SKM-1 treated with dmso at 0.1 percent for 144 hours (cell line): ENCODE measurements around the gene GPR137B.
"Not testable (repeated sequence)": the region's sequence is repeated elsewhere in the genome, so short reads cannot be mapped to it uniquely, and the experiment has no call there.

Experiments
- DNase-seq: peaks from one replicate; lab custom pipeline; 2025; ENCODE audit not compliant: unreplicated experiment; lab: John Stamatoyannopoulos, UW

The GPR137B gene

DNA sequence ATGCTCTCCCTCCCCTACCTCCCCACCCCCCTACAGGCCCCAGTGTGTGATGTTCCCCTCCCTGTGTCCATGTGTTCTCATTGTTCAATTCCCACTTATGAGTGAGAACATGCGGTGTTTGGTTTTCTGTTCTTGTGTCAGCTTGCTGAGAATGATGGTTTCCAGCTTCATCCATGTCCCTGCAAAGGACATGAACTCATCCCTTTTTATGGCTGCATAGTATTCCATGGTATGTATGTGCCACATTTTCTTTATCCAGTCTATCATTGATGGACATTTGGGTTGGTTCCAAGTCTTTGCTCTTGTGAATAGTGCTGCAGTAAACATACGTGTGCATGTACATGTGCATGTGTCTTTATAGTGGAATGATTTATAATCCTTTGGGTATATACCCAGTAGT is 44.1 kb downstream of the GPR137B start:
- DNase-seq: not testable (repeated sequence)

DNA sequence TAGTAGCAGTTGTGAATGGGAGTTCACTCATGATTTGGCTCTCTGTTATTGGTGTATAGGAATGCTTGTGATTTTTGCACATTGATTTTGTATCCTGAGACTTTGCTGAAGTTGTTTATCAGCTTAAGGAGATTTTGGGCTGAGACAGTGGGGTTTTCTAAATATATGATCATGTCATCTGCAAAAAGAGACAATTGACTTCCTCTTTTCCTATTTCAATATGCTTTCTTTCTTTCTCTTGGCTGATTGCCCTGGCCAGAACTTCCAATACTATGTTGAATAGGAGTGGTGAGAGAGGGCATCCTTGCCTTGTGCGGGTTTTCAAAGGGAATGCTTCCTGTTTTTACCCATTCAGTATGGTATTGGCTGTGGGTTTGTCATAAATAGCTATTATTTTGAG is 45.7 kb downstream of the GPR137B start:
- DNase-seq: not testable (repeated sequence)

DNA sequence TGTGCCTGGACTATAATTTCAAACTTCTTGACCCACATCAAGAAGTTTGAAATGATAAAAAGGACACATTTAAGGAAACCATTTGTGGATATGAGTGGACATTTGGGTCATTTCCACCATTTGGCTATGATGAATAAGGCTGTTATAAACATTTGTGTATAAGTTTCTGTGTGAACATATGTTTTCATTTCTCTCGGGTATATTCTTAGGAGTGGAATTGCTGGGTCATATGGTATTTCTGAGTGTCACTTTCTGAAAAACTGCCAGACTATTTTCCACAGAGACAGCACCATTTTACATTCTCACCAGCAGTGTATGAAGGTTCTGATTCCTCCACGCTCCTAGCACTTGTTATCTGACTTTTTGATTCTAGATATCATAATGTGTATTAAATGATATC is 50.8 kb downstream of the GPR137B start:
- DNase-seq: no peak

DNA sequence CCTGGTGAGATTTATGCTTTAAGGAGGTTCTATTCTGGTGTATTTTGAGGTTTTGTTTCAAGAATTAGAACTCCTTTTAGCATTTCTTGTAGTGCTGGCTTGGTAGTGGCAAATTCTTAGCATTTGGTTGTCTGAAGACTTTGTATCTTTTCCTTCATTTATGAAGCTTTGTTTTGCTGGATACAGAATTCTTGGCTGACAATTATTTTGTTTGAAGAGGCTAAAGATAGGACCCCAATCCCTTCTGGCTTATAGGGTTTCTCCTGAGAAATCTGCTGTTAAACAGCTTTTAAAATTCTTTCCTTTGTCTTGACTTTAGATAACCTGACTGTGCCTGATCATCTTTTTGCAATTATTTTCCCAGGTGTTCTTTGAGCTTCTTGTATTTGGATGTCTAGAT is 58.6 kb downstream of the GPR137B start:
- no peak for DNase-seq

DNA sequence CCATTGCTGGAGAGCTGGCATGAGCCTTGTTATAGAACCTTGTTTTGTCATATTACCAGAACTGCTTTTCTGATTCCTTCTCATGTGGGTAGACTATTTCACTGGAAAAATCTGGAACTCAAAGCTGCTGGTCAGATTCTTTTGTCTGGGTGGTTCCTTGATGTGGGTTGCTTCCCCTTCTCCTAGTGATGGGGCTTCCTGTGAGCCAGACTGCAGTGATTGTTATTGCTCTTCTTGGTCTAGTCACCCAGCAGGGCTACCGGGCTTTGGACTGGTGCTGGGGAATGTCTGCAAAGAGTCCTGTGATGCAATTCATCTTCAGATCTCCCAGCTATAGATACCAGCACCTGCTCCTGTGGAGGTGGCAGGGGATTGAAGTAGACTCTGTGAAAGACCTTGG is 59.4 kb downstream of the GPR137B start:
- no peak for DNase-seq

DNA sequence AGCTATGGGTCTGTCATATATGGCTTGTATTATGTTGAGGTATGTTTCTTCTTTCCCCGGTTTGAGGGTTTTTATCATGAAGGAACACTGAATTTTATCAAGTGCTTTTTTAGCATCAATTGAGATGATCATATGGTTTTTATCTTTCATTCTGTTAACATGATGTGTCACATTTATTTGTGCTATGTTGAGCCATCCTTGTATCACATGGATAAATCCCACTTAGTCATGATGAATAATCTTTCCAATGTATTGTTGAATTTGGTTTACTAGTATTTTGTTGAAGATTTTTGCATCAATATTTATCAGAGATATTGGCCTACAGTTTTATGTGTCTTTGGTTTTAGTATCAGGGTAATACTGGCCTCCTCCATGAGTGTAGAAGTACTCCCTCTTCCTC is 61.7 kb downstream of the GPR137B start:
- DNase-seq: no peak

DNA sequence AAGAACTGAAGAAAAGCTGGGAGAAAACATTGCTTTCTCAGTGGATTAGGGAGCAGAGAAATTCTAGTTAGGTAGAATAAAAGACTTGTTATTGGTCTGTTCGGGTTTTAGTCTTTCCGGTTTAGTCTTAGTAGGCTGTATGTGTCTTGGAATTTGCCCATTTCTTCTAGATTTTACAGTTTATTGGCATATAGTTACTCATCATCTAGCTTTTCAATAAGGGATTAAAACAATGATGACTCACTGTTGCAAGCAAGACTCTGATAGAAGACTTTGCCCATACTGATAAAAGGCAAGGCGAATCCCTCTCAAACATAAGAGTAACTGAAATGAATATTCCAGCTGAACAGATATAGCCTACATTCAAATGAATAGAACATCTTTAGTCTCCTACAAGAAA is 62.3 kb downstream of the GPR137B start:
- DNase-seq: no peak

DNA sequence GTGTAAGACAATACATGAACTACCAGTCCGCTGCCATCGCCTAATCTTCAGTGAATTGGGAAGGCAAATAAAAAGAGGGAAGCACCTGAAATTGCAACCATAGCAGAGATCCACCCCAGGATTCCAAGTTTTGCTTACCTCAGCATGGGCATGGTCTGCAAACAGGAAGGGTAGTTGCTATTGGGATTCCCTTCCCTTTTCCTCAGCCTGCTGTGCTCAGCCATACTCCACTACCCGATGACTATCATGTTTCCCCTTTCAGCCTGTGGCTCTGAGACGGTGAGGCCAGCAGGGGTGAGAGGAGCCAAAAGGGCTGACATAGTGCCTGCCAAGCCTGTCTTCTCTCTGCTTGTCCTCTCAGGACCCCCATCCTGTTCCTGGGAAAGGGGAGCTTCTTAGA is 64.2 kb downstream of the GPR137B start:
- DNase-seq: no peak

DNA sequence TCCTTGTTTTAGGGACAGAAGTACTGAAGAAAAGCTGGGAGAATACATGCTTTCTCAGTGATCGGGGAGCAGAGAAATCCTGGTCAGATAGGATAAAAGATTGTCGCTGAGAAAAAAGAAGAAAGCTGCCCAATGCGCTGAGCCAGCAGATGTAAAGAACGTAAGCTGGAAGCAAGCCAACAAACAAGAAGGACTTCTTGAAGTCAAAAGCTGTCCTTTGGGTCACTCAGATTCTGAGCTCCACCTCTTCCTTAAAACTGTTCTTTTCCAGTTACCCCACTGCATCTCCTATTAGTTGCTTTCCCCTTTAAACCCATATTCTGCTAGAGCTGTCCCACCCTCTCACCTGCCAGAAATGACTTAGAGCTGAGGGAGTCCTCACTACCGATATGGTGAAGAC is 64.8 kb downstream of the GPR137B start:
- DNase-seq: no peak

DNA sequence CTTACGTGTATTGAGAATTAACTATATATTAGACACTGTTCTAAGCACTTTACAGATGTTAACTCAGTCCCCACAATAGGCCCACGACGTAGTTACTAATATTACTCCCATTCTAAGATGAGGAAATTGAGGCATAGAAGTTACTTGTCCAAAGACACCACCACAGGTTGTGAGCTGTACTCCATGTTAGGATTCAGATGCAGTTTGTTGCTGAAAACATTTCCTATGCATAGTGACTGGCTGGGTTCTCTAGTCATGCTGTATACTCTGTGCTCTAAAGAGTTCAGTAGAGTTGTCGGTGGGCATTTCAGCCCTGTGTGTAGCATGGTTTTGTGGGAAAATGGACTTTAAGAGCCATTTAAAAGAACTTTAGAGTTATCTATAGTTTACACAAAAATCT is 65.2 kb downstream of the GPR137B start:
- no peak for DNase-seq

DNA sequence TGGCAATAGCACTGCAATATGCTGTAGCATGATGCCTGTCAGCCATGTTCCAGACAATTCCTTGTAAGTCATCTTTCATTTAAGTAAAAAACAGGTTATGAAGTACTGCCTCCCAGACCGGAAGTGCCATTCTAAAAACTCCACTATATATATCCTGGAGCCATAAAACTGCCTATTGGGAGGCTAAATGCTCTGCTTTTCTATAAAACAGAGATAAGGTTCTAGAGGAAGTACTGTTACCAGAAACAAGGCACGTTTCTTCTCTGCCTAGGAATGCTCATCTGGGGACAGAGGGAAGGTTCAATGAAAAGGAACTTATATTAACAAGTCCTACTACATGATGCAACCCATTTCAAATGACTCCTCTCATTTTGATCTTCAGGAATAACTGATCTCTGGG is 66.8 kb downstream of the GPR137B start:
- no peak for DNase-seq

DNA sequence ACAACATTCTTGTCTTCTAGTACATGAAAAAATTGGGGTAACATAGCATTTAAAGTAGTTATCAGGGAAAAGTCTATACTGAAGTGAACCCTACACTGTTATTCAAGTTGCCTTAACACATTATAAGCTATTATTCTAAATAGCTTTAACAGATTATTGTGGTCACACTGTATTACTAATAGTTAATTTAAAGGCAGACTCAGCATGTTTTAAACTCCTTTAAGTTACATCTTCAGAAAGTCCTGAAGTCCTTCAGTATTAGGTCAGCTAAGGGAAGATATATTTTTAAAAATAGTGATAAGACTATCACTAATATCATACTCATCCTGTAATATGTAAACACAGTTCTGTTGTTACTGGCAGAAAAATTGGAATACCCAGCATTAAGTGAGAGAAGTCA is 67.4 kb downstream of the GPR137B start:
- DNase-seq: no peak

DNA sequence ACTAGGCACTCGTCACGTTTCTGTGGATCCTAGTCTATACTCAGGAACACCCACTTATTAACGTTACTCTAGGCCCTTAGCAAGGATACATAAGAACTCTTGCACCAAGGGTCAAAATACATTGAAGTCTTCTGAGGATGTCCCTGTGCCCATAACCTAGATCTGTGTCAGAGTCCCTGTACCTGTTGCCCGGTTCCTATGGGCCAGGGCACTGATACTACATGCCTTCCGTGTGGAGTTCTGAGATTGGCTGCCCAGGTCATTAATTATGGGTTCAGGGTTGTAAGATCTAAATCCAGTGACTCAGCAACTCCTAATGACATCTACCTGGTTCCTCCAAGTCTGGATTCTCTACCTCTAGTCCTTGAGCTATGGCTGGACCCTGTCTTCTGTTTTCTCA is 69.5 kb downstream of the GPR137B start:
- DNase-seq: no peak

DNA sequence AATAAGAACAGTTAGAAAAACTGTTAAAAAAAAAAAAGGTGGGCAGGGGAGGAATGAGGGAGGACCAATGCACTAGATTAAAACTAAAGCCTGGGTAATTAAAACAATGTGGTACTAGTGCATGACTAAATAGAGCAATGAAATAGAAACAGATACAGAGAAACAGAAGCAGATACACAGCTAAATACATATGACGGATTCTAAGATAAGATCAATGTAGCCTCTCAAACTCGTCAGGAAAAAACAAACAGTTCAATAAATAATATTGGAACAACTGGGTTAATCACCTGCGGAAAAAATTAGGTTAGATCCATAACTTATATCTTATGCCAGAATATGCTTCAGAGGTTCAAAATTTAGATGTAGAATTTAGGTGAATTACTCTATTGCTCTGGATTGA is 71.2 kb downstream of the GPR137B start:
- DNase-seq: no peak

DNA sequence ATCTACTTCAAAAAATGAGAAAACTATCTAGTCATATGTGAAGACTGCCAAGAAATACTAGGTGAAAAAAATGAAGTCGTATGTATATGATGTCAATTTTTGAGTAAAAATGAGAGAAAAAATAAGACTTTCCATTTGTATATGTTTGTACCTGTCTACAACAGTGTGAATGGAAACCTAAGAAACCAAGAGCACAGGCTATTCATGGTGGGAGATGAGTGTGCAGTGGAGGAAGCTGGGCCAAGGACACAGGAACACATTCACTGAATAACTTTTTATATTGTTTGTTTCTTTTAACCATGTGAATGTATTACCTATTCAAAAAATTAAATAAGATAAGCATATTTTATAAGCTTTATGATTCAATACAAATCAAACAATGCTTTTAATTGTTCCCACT is 72.4 kb downstream of the GPR137B start:
- DNase-seq: no peak

DNA sequence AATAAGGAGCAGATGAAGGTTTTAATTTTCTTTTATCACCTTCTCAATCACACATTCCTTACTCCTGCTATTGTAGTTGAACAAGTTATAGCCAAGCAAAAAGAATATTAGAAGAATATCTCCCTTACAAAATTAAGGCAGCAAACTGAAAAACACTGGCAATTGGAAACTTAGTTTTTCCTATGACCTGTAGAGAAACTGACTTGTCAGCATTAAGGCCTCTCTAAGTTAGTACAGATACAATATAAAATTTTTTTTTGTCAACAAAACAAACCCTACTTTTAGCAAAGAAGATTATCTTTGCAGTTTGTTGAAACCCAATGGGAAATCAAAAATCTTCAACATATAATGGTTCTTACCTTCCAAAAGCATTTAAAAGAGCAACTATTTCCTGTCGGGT is 78.1 kb downstream of the GPR137B start:
- DNase-seq: no peak

DNA sequence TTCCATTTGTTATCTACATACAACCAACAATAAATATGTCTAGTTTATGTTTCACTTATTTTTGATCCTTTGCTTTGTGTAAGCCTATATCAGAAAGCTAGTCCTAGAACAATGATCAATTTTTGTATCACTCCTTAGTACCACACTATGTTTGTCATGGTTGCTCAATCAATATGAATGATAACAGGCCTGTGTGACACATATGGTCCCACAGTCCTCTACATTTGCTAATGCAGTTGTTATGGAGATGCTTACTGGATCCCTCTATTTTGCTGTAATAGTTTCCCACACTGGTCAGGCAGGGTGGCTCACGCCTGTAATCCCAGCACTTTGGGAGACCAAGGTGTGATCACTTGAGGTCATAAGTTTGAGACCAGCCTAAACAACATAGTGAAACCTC is 80.3 kb downstream of the GPR137B start:
- DNase-seq: no peak

DNA sequence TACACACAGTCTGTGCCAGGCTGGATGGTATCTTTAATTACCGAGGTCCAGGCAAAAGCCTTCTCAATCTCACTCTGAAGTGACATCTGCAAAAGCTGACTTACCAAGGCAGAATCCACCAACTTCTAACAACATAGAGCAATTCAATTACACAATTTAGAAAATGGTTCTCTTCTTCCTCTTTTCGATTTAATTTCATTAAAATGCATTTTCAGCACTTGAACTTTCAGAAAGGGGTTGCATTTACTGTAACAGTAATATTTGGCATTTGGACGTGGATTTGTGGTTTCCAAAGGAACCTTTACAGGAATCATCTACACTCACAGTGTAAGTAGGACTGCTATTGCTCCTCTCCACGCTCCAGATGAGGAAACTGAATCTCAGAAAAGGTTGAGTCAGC is 86.1 kb downstream of the GPR137B start:
- DNase-seq: peak; percentile 16

DNA sequence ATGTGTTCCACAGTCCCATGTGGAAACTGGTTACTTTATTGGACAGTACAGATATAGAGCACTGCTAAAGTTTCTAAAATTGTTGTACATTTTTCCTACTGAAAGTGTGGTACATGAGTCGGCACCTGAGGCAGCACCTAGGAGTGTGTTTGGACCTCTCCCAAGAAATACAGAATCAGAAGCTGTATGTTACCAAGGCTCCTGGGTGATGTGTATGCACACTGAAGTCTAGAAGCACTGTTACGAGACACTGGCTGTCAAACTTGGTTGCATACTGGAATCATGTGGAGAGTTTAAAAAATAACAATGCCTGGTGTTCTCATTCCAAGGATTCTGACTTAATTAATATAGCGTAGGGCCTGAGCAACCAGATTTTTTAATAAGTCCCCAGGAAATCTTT is 92.8 kb downstream of the GPR137B start:
- no peak for DNase-seq

DNA sequence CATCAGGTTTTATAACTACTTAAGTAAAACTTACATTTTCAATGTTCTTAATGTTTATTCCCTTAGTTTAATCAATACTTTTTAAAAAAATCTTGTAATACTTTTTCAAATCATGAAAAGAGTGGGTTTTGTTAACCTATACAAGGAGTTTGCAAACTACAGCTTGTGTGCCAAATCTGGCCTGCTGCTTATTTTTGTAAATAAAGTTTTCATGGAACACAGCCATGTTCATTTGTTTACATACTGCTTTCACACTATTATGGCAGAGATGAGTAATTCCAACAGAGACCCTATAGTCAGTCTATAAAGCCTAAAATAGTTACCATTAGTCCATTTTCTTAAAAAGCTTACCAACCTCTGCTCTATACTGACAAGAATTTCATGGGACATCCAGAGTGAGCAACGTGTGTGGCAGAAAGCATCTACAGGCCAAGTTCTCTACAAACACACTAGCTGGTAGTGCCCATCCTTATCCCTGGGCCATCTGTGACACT is 96.8 kb downstream of the GPR137B start:
- DNase-seq: no peak

DNA sequence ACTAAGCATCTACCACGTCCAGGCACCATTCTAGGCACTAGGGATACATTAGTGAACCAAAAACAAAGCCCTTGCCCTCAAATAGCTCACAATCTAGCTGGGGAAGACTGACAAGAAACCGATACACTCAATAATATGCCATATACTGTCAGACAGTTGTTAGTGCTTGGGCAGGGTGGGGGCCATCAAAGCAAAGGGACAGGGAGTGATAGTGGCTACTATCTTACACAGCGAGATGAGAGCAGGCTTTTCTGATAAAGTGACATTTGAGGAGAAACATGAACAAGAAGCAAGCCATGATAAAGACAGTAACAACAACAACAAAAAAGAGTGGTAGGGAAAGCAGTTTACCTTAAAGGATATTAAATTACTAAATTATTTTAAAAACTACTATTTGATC is 98.3 kb downstream of the GPR137B start:
- no peak for DNase-seq

DNA sequence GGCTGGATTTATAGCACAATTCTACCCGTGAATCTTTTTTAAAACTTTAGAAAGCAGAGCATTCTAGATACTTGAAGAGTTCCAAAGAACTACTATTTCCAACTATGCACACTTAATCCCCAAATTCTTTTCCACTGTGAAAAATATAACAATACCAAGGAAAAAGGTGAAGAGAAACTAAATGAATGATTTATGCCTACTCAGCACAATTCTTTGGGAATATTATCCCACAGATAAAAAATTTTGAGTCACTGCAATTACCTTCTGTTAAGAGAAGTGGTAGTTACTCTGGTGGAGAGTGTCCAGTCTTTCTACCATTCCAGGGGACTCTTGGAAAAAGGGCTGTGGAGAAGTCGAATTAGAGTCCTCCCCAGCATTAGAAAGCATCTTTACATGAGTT is 100.2 kb downstream of the GPR137B start:
- no peak for DNase-seq

DNA sequence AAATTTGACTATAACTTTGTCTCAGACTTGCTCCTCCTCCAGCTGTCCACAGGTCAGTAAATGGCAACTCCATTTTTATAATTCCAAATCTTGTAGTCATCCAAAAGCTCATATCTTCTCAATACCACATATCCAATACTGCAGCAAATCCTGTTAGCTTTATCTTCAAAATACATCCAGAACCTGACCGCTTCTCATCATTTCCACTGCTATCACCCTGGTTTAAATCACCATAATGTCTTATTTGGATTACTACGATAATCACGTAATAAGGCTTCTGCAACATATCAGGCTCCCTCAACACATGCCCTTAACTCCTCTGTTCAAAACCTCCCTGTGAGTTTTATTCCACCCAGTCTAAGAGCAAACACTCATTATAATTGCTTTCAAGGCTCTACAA is 104.9 kb downstream of the GPR137B start:
- DNase-seq: no peak

DNA sequence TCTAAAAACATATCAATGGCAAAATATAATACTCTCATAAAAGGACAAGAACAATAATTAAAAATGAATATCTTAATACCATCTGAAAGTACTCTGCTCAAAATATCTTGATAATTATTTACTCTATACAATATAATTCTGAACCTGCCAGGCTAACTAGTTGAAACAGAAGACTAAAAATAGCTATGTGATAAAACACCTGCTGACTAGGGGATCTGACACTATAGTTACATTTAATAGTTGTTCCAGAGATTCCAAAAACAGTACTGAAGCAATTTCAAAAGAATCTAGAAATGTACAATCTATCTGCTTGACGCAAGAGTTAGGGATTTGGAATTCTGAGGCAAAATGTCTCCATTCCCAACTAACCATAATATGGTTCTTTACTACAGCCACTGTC is 109.2 kb downstream of the GPR137B start:
- no peak for DNase-seq
